ENCODE measurements around the gene SERPING1. TPM values are rescaled to one million over a fixed set of nuclear protein-coding genes. Genes with fewer than 3 reads are reported as not detected.

Gene SERPING1
- polyA plus RNA-seq, 3 donors = 125 to 141 (median 130) TPM

DNA sequence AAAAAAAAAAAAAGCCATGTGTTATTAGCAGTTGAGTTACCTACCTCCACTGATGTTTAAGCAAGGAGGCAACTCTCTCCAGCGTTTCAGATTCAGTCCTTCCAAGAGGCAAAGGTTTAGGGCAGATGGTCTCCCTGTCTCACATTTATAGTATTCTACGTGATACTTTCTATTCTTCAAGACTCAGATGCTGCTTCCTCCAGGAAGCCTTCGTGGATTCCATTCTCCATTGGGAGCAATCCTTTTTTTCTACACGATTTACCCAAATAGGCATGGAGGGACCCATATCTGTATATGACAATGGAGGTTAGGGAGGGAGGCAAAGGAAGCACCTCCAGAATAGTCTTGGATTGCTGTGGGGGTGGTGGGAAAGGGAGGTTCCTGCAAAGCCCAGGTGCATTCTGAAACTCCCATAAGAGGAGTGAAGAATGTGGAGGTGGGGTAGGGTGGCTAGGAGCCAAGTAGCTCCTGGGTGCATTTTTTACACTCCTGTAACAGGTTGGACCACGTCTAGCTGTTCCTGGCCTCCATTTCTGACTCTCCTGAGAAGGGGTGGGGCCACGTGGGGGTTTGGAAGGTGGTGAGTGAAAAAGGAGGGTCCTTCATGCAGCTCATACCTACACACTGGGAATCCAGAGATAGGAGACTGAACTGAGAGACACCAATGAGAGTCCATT is 36.0 kb downstream of the SERPING1 start:
- DNase-seq = no peak

DNA sequence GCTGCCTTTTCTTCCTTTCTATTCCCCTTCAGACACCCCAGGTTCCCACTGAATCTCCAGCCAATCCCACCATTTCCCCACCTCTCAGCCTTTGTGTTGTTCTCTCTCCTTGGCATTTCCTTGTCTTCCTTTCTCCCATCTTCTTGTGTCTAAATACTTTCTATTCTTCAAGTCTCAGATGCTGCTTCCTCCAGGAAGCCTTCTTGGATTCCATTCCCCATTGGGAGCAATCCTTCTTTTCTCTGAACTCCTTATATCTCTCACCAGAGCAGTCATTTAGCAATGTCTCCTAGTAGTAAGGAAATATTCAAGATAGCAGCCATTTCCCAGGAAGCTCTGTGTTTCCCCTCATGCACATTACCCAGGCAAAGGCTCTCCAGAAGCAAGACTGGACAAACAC is 36.8 kb downstream of the SERPING1 start:
- DNase-seq = no peak

DNA sequence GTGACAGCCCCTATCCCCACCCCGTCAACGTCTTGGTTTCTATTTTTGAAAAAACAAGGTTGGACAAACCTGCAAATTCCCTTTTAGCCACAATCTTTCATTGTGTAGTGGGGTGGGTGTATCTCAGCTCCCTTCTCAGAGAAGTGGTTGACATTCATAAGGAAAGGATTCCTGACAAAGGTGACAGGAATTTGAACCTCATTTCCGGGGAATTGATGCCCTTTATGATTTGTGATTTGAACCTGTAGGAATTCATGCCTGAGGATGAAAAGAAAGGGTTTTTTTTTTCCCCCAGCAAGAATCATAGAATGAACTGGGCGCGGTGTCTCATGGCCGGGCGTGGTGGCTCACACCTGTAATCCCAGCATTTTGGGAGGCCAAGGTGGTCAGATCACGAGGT is 37.8 kb downstream of the SERPING1 start:
- DNase-seq = no peak

DNA sequence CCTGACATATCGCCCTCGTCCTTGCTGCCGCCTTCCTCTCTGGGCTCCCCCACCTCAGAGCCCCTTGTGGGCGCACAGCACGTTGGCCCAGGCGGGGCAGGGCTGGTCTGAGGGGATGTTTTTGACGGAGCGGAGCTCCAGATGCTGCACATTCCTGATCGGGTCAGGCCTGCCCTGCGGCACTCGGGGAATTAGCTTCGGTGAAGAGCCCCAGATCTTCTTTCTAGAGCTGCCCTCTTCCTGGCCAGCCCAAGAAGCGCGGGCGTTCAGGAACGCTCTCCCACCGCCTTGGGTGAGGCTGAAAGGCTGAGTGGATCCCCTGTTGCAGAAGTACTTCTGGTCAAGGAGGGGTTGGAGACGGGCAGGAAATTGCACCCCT is 40.1 kb downstream of the SERPING1 start:
- no peak for DNase-seq

DNA sequence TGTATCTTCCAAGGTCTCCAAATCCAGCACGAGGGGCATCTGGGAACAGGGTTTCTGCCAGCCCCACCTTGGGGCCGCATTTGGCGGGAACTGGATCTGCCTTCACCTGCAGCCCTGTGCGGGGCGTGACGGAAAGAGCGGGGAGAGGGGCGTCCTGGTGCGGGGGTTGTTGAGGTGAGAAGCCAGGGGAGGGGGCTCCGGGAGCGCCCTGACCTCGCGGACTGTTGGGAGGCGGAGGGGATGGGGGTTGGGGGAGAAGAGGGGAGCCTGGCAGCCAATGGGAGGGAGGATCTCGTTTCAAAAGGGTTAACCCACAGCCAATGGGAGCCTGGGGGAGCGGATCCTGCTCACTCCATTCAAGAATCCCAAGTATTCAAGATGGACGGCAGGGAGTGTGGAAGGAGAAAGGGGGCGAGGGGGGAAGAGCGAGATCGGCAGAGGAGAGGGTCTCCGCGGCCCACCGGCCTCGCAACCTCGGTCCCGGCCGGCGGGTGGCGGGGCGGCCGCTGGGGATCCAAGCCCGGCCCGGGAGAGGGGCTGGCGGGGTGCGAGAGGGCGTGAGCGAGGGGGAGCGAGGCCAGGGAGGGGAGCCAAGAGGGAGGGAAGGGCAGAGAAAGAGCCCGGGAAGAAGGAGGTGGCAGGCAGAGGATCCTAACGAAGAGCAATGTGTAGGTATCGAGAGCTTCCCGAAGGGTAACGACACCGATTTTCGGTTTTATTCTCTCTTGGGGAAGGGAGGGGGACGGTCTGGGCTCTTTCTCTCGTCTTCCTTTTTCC is 40.7 kb downstream of the SERPING1 start:
- DNase-seq = peak; percentile 95

DNA sequence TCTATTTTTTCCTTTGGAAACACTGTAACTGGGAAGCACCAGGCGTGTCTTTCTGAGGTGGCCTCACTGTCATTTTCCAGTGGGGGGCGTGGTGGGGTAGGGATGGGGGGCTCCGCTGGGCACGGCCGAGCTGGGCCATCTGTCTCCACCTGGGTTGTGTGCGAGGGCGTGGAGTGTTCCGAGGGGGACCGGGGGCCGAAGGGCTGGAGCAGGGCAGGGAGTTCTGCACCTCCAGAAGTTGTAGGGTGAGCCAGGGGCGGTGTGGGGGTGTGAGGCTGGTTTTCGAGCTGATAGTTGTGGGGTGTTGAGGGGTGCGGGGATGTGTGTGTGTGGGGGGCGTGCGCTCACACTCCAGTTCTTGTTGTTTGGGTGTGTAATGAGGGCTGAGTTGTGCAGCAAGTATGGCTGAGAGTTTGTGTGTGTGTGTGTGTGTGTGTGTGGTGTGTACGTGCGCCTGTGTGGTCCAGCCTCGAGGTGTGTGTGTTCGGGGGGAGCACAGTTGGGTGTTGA is 41.4 kb downstream of the SERPING1 start:
- no peak for DNase-seq

DNA sequence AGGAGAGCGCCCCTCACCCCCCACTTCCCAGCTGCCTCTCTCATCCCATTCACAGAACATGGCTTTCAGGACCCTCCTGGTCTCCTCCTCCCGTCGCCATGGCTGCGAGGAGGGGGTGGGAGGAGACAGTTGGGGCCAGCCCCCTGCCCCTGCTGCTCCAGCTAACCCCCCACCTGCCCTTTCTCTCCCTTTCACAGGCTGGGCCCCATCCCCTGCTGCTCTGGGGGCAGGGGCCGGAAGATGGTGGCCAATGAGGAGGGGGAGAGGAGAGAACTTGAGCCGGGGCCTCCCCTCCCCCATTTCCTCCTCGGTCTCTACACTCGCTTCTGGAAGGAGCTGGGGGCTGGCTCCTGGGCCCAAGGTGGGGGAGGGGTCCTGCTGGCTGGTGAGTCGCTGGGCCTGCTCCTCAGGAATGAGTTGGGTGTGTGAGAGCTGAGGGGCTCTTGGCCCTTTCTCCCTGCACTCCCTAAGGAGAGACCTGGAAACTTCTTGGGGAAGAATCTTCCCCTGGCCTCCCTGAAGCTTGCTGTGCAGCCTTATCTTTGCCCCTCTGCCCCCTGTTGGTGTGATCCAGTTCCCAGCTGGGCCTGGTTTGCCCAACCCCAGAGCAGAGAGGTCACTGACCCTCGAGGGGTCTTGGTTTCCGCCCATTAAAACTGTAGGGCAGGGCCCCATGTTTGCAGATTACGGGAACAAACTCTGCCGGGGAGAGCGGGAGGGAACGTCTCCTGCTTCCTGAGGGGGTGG is 42.0 kb downstream of the SERPING1 start:
- DNase-seq = peak; percentile 96

DNA sequence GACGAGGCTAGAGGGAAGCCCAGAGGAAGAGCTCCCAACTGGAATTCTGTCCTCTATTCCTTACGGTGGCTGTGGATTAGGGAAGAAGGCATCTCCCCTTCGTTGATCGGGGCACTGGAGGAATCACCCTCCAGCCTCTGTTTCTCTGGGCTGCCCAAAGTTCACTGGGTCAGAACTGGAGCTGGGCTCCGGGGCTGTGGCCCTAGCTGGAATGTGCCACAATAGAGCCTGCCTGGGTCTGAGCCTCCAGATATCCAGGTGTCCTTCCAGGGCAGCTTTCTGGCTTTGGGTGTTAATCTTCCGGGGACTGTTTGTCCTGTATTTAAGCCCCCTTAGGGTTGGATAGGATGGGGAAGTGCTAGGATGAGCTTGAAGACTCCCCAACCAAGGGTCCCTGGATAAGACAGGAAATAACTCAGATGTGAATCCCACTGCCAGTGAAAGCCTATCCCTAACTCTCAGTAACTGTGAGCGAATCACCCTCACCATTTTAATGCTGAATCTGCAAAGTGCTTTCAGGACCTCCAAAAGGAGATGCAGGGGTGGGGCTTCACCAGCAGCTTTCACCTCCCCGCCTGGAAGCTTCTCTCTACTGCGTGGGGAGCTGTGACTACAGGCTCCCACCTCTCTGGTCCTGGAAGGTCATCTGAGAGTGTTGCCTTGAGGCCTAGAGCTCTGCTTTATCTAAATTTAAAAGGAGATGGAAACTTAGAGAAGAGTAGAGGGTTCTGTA is 42.7 kb downstream of the SERPING1 start:
- no peak for DNase-seq

DNA sequence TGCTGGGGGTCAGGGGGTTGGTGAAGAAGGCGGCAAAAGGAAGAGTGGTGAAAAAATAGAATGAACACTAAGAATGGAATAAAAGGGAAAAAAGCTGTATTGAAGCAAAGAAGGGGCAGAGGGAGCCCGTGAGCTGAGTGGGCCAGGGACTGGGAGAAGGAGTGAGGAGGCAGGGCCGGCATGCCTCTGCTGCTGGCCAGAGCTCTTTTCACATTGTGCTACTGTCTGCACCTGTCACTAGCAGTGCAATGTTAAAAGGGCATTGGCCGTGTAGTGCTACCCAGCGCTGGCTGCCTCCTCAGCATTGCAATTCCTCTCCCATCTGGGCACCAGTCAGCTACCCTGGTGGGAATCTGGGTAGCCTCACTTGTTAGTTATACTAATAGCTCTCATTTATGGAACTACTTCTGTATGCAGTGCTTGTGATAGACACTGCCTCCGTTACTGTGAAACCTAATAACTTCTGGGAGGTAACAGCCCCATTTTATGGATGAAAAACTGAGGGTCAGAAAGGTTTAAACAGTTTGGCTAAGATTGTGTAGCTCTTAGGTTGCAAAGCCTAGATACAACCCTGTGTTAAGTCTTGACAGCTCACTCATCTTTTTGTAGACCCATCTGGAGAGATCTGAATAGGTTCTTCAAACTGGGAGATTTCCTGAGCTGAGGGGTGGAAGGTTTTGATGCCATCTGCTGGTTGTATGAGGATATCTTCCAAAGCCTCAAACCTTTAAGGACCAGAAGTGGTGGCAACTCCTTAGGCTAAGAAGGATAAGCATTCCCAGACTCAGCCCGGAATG is 43.7 kb downstream of the SERPING1 start:
- DNase-seq = no peak

DNA sequence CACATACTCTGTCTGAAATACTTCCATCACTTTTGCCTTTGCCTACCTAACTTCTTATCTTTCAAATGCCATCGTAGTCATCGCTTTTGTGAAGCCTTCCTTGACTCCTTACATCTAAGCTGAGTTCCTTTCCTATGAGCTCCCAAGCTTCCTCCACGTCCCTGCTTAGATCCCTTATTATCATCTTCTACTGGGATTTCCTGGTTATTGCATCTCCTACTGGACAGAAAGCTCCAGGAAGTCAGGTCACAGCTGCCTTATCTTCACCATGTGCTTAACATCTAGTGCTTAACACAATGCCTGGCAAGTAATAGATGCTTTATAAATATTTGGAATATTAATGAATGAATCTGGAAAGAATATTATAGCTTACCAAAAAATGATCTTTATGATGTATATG is 46.3 kb downstream of the SERPING1 start:
- DNase-seq = no peak

DNA sequence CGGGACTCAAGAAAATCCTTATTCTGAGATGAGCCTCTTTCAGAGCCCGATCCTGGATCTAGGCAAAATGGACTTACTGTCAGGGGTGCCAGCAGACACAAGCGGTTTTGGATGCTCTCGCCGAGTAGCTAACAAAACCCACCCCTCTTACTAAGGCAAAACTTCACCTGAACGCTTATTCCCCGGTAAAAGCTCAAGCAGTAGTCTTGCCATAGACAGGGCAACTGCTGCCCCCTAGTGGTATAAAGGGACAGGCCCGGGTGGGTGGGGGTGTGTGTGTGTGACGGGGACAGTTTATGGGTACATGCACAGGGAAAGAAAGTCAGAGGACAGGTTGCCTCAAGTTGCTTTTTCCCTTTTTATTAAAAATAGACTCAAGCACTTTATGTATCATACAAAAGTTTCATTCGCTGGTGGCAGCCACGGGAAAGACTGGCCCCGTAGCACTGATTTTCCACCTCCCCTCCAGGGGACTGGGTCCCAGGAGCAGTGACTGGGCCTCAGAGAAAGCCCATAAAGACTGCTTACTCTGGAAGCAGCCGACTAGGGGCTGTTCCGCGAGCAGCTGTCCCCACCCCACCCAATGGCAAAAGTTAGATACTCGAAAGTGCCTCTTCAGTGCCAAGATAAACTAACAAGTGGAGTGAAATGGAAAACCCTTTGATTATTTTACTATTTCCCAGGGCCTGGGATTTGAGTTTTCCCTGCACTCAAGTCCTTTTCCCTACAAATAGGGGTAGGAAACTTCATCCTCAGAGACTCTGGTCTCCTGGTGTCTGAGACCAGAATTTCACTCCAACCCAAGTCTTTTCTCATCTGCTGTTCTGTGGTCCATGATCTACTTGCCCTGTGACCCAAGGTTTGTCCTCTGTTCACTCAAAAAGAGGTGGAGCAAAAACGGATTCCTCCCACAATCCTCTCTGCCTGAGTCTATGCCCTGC is 47.5 kb downstream of the SERPING1 start:
- peak; percentile 83 for DNase-seq

DNA sequence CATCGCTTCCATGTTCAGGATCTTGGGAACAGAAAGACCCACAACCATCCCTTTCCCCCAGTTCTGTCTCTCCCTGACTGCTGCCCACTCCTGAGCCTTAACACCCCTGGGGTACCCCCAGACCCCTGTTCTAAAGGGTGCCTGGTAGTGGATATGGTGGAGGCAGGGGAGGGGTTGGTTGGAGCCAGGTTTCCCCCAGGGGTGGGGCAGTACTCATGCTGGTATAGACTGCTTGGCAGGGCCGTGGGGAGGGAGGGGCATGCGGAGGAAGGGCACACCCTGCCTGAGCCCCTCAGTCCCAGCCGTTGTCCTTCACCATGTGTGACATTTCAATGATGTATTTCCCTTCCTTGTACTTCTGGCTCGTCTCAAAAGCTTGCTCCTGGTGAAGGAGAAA is 48.2 kb downstream of the SERPING1 start:
- DNase-seq = no peak

DNA sequence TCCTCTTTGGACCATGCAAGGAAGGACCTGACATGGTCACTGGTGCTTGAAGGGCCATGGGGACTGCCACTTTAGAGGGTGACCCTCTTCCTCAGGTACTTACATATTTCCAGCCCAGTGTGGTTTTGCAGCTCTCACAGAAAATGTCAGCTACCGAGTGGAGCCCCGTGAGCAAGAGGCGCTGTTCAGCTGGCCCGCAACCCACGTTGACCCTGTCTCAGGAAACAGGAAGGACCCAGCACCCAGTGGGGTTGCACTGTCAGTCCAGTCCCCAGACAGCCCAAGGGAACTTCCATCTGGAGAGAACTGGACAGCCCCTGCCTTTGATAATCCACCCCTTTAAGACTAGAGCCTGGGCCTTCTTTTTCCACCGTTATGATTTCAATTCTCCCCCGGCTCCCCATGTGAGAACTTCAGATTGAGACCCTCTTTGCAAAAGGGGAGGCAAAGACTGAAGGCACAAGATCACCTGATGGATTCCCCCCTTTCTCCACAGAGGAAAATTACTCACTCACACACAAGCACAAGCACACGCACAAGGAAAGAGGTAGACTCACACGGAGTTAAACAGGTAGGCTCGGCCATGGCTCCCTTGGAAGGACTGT is 48.8 kb downstream of the SERPING1 start:
- no peak for DNase-seq

DNA sequence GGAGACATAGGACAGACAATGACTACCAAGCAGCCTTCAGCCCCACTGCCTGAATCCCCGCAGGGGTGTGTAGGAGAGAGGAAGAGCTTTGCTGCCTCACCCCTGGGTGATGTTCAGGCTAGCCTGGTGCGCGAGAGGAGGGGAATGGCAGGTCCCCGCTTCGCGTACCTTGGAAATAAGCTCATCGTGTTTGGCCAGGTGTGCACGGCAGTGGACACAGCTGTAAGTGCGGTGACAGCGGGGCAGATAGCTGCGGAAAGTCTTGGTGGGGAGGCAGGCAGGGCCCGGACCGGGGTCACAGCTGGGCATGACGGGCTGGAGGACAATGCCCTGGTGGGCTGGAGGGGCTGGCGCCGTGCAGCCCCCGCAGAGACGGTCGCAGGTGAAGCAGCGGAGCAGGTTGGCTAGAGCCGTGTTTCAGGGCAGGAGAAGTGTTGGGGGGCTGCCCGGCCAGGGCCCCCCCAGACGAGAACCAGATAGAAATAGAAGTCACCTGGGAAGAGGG is 49.4 kb downstream of the SERPING1 start:
- DNase-seq = no peak

DNA sequence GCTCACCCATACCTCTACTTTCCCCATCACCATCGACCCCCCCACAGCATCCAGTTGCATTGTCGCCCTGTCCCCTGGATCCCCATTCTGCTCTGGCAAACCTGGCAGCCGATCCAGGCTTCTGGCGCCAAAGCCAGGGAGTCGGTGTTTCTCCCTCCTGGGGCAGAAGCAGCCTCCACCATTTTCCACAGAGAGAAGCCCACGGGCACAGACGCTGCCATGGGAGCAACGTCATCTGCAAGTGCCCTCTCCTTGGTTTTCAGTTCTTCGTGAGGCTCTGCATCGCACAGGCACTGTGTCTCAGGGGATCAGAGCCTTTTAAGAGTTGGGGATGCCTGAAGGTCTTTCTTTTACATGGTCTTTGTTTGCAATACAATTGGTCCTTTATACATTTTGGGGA is 49.9 kb downstream of the SERPING1 start:
- DNase-seq = no peak

DNA sequence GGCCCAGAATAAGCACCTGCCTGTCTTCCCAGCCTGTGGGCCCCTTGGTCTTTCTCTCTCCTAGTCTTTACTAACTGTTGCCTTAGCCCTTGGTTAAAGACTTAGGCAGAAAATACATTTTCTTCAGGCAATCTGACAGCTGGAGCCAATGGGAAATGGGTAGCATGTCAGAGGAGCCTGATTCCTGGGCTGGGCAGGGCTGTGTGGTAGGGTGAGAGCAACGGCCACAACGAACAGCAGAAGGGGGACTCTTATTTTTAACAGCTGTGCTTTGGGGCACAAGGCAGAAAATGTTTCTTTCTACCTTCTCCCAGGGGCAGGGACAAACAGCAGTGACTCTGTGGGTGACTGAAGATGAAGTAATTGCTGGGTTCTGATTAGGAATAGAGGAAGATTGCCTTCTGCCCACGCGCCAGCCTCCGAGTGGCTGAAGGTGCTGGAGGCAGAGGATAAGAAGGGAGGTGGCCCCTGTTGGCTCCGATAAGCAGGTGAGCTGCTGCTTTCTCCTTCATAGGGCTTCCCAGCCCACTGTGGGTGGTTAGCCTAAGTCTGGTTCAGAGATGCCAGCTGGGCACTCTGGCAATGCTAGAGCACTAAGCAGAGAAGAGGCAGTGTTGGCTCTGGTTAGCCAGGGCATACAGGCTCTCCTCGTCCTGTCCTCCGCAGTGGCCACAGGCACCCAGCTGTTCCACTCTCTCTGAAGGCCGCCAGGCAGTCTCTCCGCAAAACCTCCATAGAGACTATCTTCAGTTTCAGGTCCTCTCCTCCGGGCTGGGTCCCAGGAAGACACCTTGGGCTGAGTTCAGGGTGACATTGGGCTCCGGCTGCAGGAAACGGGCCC is 50.7 kb downstream of the SERPING1 start:
- no peak for DNase-seq

DNA sequence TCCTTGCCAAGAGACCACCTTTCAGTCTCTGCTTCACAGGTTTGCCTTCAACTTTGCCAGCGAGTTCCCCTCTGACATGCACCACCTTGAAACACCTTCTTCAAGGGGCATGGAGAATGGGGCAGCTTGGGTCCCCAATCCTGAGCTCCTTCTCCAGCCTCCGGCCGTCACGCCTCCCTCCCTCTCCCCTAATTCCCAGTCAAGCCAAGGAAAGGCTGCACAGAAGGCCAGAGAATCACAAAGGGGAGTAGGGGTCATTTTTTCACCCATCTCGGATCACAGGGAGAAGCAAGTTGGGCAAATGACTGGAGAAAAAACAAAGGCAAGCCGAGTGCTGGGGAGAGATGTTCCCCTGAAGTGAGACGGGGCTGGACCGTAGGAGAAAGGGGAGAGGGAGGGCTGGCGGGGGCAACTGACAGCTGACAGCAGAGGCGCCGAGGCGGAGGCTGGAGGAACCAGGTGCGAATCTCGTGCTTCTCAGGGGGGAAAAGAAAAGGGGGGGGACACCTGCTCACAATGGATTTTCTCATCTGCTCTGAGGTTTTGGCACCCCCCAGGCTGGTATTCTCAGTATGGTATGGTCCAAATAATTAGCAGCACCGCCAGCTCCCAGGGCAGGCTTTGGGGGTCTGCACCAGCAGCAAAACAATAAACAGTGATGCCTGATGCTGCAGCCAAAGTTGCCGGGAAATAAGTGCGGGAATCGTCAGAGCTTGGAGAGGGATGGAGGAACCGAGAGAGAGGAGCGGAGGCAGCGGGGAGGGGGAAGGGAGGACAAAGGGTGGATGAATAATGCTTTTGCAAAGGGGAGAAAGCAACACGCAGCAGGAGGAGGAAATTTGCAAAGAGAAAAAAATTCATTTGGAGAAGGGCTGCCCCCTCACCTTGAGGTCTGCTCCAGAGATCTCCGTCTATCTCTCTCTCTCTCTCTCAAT is 51.6 kb downstream of the SERPING1 start:
- no peak for DNase-seq

Data from renal pelvis (tissue), 4 donors.